CD4-positive, alpha-beta T cell treated with Interferon alpha-2 for 1 hour (primary cell): Measurements from ENCODE around the gene GORASP2.

ENCODE experiments used
- DNase-seq, 2 donors: peaks; one replicate each; pipeline ENCODE4 v3.0.0-alpha.2; 2020 to 2022

Gene GORASP2

DNA sequence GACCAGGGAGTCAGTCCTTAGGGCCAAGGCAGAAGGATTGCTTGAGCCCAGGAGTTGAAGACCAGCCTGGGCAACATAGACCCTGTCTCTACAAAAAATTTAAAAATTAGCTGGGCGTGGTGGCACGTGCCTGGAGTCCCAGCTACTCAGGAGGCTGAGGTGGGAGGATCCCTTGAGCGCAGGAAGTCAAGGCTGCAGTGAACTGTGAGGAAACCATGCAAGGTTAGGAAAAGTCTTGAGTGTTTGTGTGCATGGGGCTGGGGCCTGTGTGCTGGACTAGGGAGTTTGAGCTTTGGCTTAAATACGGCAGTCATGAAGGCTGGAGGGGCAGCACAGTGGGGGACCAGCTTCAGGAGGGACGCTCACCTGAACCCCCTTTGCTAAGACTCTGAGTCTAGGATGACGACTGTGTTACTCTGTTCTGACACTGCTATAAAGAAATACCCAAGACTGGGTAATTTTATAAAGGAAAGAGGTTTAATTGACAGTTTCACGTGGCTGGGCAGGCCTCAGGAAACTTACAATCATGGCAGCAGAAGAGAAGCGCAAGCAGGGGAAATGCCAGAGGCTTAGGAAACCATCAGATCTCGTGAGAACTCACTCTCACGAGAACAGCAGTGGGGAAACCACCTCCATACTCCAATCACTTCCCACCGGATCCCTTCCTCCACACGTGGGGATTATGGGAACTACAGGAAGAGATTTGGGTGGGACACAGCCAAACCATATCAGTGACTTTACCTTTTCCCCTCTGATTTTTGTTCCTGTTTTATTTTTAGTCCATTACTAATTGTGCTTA lies 39.4 kb downstream of the GORASP2 start:
- DNase-seq = no peak

DNA sequence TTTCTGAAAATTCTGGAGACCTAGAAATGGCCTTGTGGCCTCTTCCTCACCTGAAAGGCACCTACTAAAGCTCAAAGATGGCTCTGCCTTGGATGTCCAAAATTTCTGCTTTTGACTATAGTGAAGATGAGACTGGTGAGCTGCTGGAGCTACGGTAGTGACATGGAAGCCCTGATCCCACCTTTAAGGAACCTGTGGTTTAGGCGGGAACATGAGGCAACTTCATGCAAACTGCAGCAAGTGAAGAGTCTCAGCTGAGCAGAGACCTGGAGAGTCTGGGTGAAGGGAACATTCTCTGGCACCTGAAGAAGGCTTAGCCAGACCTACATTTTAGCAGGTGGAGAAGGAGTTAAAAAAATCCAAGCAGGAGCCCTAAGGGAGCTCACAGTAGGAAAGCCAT lies 40.0 kb downstream of the GORASP2 start:
- no peak for DNase-seq

DNA sequence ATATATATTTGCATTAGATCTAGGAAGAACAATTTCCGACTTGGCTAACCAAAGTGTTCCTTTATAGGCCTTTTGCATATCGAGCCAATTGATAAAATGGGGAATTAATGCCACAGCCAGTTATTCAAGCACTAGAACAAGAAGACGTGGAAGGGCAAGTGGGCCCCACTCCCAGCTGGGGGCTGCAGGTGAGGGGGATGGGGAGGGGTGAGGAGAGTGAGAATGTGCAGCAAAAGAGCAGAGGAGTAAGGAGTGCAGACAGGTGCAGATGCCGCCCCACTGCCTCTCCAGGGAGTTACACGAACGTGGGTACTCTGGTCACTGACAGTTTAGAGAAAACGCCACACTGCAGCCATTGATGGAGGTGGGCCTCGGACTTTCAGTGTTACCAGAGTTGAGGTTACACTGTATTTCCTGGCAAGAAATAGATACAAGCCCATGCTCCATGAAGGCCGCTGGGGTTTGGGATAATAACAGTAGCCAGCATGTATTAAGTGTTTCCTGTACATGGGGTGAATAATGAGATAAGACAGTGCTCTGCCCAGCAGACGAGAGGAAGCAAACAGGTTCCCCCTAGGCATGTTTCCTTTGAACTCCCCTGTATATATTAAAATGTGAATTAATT lies 40.9 kb downstream of the GORASP2 start:
- no peak for DNase-seq

DNA sequence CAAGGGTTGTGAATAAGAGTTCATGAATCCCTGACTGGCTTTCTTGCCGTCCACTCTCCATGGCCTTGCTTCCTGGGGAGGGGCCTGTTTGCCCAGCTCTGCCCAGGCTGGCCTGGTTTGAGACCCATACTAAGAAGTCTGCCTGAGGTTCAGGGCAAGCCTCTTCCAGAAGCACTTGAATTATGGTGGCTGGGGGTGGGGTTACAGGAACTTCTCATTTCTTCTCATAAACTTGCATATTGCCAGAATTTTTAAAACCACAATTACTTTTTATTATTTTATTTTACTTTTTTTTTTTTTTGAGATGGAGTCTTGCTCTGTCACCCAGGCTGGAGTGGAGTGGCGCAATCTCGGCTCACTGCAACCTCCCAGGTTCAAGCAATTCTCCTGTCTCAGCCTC lies 42.0 kb downstream of the GORASP2 start:
- no peak for DNase-seq

DNA sequence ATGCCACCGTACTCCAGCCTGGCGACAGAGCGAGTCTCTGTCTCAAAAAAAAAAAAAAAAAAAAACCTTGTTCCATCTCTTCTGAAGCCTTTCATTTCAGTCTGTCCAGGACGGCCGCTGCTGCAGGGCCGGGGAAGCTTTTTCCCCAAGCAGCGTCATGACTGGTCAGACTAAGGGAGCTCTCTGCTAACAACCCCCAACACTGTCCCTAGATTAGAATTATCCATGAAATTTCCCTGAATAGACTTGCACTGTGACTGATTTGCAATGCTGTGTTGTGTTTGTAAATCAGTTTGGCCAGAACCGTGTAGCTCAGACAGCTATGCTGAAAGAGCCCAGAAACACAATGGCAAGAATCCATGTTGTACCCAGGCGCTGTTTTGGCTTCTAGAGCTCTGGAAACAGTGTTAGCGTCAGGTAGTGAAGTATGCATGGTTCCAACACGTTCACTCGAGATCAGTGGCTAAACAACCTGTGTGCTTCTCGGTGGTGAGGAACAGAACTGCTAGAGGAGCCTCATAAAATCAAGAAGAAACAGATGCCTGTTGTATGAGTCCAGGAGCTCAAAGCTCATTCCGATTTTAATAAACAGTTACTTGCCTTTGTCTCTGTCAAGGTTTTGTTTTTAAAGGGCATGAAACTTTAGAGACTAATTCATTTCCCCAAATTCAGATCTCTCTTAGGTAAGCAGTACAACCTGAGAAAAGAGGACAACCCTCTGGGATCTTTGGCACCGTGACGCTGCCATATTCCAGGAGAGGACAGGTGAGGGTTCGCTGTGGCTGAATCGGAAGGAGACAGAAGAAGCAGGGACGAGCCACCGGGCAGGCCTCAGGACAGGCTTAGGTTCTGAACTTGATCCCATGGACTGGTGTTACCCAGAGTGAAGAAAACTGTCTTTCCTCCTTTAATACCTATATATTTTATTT lies 43.5 kb downstream of the GORASP2 start:
- no peak for DNase-seq

DNA sequence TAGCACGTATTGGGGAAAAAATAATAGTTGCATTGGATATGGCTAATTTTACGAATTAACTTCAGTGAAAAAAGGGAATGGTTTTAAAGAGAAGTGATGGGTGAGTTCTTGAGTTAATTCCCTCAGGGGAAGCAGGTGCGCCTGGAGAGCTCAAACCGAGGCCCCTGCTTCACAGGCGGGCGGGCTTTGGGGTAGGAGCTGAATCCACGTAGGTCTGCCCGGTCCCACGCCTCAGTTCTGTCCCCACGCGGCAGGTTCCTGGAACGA lies 44.1 kb downstream of the GORASP2 start:
- no peak for DNase-seq

DNA sequence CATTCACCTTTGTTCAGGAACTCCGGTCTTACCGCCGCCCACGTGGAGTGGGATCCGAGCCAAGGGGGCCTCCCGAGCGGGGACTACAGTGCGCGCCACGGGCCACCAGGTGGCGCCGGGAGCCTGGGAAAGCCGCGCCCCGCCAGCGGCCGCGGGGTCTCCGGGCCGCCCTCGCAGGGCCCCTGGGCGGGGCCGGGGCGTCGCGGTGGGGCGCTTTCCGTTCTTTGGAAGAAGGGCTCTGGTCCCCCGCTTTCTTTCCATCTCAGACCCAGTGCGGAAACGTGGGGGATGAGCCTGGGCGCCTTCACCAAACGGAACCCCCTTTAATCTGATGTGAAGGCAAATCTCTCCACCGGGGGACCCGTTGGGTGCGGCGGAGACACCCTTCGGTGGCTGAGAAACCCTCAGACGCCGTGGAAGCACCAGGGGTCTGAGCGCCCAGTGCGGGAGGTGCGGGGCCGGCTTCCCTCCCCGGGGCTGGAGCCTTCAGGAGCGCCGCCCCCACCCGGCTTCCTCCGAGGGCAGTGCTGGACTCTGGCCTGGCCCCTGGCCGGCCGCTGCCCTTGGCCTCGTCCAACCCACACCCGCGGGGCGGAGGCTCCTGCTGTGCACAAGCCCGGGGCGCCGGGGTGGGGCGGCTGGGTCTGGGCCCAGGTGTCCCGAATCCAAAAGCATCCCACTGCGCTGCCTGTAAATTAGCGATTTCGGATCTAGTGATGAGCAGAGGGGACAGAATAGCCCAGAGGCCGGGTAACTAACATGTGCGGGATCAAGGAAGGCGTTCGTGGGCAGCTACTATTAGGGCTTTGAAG lies 44.6 kb downstream of the GORASP2 start:
- peak; percentile 81 to 90 for DNase-seq

DNA sequence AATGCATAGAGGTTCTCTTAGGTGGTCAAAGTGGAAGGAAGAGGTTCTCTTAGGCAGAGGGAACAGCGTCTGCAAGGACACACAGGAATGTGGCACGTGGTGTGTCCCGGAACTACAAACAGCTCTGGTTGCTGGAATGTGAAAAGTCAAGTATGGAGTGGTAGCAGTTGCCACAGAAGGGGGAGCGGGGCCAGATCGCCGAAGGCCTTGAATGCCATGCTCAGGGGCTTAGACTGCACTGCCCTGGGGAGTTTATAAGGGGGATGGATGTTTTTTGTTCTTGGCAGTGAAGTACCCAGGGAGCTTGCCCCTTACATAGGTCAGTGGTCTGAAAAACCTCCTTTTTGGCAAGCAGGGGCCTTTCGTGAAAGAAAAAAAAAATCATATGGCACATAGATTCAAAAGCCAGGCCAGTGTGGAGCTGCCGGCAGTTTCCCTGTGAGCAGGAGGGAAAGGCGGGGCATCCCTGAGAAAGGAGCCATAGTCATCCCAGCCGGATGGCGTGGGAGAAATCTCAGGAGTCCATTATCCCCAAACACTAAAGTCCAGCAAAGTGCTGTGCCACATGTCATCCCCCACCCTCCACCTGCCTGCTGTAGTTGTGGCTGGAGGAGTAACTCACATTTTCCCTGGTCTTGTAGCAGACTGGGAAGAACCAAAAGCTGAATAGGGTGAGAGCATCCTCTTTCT lies 45.4 kb downstream of the GORASP2 start:
- no peak for DNase-seq

DNA sequence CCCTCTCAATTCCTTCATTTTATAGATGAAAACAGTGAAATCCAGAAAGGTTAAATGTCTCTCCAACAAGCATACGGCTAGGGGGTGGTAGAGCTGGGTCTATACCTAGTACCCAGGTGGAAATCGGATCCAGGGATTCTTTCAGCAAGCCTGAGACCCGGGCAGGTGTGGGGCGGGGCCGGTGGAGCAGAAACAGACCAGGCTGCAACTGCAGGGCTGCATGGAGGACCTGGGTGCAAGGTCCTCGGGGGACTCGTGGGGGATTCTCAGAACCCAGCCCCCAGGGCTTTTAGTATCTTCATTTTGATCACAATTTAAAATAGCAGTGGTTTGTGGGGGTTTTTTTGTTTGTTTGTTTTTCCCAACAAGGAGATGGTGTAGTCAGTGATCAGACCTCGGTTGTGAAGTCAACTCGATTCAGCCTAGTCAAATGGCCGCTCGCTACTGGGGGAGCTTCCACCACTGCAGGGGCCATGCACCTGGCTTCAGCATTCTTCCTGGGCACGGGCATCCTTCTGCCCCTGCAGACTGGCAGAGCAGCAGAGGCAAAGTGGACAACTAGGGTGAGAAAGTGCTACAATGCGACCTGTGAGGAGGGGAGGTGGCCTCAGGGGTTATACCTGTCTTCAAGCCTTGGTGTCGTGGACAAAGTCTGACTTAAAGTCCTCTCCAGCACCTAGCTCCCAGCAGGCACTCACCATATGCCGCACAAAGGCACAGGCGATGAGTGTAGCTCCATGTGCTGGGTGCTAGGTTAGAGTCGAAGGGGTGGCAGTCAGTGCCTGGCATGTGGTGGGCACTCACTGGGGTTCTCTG lies 46.3 kb downstream of the GORASP2 start:
- DNase-seq = no peak

DNA sequence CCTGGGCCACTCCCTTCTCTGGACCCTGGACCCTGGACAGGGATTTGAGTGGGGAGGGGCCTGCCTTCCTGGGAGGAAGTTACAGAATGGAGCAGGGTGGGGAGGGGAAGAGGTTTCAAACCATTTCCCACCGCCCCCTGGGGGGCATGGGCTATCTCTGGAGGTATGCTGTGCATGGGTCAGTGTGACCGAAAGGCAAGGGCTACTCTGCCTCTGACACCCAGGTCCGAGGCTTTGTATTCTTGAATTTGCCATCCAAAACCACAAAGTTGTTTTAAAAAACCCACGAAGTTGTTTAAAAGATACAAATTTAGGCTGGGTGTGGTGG lies 46.9 kb downstream of the GORASP2 start:
- no peak for DNase-seq

DNA sequence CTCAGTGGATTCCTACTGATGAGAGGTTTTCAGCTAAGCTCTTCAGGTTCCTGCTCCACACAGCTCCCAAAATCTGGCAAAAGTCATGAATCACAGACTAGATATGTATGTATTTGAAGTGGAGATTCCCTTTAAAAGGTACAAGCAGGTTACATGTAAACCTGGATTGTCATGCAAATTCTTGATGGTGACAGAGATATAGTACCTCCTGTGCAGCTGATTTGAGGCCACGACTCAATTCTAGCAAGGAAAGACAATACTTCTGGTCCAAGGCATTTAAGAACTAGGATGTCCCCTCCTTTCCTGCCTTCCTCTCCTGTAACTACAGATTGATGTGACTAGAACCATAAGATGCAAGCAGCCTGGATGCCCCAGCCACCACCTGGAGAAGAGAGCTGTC lies 55.0 kb downstream of the GORASP2 start:
- no peak for DNase-seq

DNA sequence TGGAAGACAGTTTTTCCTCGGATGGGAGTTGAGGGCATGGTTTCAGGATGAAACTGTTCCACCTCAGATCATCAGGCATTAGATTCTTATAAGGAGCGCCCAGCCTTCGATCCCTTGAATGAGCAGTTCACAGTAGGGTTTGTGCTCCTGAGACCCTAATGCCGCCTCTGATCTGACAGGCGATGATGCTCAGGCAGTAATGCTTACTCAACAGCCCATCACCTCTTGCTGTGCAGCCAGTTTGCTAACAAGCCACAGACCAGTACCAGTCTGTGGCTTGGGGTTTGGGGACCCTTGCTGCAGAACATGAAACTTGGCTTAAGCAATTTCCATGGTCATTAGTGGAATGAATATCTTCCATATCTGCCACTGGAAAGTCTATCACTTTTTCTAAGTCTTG lies 56.4 kb downstream of the GORASP2 start:
- DNase-seq = no peak

DNA sequence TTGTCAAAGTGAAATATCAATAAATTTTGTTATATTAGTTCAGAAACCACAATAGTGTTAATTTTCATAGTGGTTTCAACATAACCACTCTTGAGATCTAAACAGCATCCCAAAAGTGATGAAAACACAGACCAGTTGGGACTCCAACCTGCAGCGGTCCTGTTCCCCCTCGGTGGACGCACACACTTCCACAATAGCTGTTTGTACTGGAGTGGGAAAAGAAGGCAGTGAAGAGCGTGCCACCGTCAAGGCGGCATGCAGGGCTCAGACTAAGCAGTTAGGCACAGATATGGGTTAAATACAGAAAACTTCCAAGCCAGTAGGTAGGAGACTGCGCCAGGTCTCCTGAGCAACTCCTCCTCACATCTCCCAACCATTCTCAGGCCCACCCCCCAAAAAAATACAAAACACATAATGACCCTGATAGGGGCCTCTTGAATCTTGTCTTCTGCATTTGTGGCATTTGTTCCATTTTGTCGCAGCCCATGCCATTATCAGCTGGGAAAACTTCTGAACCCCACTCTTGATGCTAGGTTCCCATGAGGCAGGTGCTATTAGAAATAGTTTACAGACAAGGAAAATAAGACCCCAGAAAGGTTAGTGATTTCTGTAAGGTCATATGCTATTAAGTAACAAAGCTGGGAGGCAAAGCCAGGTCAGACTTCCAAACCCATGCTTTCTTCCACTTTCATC lies 57.7 kb downstream of the GORASP2 start:
- DNase-seq = no peak

DNA sequence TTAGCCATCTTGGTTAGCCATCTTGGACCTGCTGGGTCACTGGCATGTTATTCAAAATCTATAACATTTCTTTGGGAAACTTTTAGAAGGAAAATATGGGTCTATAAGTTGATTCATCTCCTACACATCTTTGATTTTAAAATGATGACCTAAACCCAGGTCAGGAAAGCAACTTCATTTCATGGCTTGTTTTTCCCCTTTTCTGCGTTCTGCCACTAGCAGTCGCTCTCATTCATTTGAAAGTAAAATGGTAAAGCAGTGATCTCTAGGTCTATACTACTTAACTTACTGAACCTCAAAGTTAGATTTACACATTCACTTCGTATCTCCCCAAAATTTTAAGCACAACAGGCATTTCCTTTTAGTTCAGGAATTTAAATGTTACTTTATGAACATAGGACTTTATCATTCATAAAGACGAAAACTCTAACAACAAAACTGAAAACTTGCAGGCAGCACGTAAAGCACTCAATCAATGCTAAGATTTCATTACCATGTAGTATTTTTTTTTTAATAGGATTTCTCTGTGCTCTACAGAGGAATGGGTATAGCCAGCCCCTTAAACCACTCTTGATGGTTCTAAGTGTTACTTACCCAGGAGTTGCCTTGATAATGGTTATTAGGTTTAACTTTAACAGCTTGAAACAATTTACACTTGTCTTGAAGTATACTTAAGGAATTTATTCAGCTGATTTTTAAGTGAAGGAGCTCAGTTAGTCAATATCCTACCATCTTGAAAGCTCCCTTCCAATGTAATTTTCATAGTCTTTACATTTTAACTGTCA lies 62.5 kb downstream of the GORASP2 start:
- DNase-seq = no peak

DNA sequence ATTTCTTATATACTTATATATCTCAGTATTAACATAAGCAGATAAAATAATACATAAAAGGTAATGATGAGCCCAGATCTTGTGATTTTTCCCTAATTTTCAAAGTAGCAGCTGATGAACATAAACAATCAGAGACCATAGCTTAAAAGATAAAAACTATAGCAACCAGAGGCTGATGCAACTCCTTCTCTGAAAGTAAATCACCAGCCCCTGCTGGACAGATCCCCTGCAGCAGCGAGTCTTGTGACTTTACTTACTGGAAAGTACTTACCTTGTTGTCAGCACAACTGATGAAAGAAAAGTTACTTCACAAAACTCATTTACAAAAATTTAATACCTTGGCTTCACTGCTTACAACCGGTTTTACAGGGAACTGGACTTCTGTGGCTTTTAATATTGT lies 67.3 kb downstream of the GORASP2 start:
- no peak for DNase-seq

DNA sequence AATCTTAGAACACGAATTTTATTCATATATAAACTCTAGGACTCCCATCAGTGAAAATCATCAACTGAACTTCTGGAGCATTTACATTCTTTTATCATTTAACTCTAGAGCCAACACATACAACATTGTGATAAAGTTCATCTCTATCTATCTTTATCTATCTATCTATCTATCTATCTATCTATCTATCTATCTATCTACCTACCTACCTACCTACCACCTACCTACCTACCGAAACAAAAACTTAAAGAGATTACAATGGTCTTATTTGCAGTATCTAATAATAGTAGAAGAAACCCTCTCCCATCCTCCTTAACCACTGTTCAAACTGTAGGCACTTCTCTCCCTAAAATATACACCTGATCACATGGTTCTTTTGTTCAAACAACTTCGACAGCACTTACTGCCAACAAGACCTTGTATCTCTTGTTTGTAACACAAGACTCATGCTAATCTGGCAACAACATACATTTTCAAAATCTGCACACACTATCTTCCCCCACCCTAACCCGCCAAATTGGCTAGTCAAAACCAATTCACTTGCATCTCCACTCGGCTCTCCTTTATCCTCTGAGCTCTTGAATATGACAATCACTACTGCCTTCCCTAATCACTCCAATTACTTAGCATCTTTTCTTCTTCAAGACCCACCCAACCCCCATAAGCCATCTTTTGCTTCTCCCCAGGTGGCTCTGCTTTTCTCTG lies 69.0 kb downstream of the GORASP2 start:
- DNase-seq = no peak

DNA sequence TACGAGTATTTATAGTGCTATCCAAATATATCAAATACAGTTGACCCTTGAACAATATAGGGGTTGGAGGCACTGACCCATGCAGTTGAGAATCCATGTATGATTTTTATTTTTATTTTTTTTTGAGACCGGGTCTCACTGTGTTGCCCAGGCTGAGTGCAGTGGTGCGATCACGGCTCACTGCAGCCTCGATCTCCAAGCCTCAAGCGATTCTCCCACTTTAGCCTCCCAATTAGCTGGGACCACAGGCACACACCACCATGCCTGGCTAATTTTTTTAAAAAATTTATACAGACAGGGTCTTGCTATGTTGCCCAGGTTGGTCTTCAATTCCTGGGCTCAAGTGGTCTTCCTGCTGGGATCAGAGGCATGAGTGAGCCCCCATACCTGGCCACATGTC lies 70.6 kb downstream of the GORASP2 start:
- DNase-seq = no peak

DNA sequence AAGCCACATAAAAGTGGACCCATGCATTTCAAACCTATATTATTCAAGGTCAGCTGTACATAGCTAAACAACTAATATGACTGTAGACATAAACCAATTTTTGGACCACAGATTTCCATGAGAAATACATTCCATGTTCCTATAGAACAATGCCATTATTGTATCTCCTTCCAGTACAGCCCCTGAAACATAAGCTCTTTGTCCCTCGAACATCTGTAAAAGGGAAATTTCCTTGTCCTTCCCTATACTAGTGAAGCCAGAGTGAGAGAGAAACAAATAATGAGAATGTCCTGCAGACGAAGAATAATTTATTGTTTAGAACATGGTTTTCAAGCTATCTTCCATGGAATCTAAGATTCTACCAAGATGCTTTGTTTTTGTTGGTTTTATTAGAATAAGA lies 75.3 kb downstream of the GORASP2 start:
- DNase-seq = no peak

DNA sequence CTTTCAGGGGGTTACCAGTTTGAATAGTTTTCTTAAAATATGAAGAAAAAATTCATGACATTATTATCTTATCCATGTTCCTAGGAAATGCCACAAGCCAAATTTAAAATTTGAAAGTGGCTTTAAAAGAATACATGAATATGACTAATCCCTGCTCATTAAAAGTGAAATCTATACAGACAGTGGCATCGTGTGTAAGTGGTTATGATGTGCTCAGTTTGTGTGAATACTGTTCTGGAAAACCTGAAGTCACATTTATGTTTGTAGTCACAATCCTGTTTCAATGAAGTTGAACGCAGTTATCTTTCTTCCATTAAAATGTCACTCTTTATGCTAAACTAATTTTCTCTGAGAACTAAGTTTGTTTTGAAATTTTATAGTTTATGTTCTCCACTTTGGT lies 75.8 kb downstream of the GORASP2 start:
- no peak for DNase-seq
